Common myeloid progenitor, CD34-positive (primary cell): ENCODE data around the gene VASP.

Source experiments
- CTCF ChIA-PET: fragments of 350-600 bp; sonication (Branson Sonifier 250); formaldehyde crosslinking; loops from one replicate; lab custom pipeline; 2021; ENCODE audit warnings: antibody characterized with exemption; lab: Charles Lee
- POLR2A ChIA-PET: fragments of 350-600 bp; sonication (Branson Sonifier 250); formaldehyde crosslinking; loops from one replicate; lab custom pipeline; 2021; ENCODE audit warnings: antibody characterized with exemption; lab: Charles Lee
- DNase-seq, 3 donors: peaks; one replicate each; pipeline versions ENCODE4 v3.0.0 to v3.0.0-alpha.2; 2013
- H3K27ac ChIP-seq, 2 experiments: 1 replicate in 1 of 2; 2 replicates in 1 of 2; pipeline ENCODE4 v1.7.0; 2013; ENCODE audit warnings: inconsistent platforms in 2 of 2, low read length in 2 of 2, mild to moderate bottlenecking in 2 of 2, low read depth in 1 of 2, moderate library complexity in 1 of 2; ENCODE audit not compliant: severe bottlenecking in 2 of 2, insufficient read depth in 1 of 2, poor library complexity in 1 of 2
- H3K27me3 ChIP-seq, 5 experiments: replicated peaks in 2 of 5; 1 replicate in 3 of 5; 2 replicates in 2 of 5; pipeline versions ENCODE4 v1.6.1 to v1.7.0; 2013; ENCODE audit warnings: low read length in 4 of 5, mild to moderate bottlenecking in 2 of 5, moderate library complexity in 2 of 5, inconsistent platforms in 1 of 5; ENCODE audit not compliant: insufficient read depth in 5 of 5, control insufficient read depth in 4 of 5
- H3K36me3 ChIP-seq, 4 experiments: 1 replicate in 2 of 4; 2 replicates in 2 of 4; pipeline versions ENCODE4 v1.6.1 to v1.7.0; 2013; ENCODE audit warnings: low read length in 3 of 4, control low read depth in 1 of 4, mild to moderate bottlenecking in 1 of 4; ENCODE audit not compliant: control insufficient read depth in 4 of 4, insufficient read depth in 4 of 4
- H3K4me1 ChIP-seq, 4 experiments: 1 replicate in 3 of 4; 2 replicates in 1 of 4; pipeline versions ENCODE4 v1.6.1 to v1.7.1; 2013; ENCODE audit warnings: low read length in 3 of 4, mild to moderate bottlenecking in 3 of 4, control low read depth in 1 of 4, inconsistent platforms in 1 of 4, moderate library complexity in 1 of 4; ENCODE audit not compliant: control insufficient read depth in 4 of 4, insufficient read depth in 4 of 4; ENCODE audit errors: control extremely low read depth in 1 of 4
- H3K4me3 ChIP-seq, 7 experiments: 1 replicate in 4 of 7; 2 replicates in 3 of 7; pipeline versions ENCODE4 v1.5.1 to v1.7.0; 2013; ENCODE audit warnings: mild to moderate bottlenecking in 7 of 7, low read length in 6 of 7, moderate library complexity in 6 of 7, inconsistent platforms in 2 of 7, low read depth in 2 of 7, control low read depth in 1 of 7; ENCODE audit not compliant: insufficient read depth in 4 of 7, control insufficient read depth in 1 of 7; ENCODE audit errors: extremely low read depth in 1 of 7
- H3K9me3 ChIP-seq, 5 experiments: 1 replicate in 4 of 5; 2 replicates in 1 of 5; pipeline versions ENCODE4 v1.6.1 to v1.7.1; 2013; ENCODE audit warnings: low read length in 4 of 5, mild to moderate bottlenecking in 2 of 5, inconsistent platforms in 1 of 5, low read depth in 1 of 5, moderate library complexity in 1 of 5; ENCODE audit not compliant: control insufficient read depth in 4 of 5, insufficient read depth in 2 of 5; ENCODE audit errors: control extremely low read depth in 1 of 5
- WGBS: methylation state at CpG from one replicate; pipeline ENCODE4 v1.1.5; 2013; ENCODE audit not compliant: insufficient coverage; 5-methylcytosine and 5-hydroxymethylcytosine counted together

Gene VASP

DNA sequence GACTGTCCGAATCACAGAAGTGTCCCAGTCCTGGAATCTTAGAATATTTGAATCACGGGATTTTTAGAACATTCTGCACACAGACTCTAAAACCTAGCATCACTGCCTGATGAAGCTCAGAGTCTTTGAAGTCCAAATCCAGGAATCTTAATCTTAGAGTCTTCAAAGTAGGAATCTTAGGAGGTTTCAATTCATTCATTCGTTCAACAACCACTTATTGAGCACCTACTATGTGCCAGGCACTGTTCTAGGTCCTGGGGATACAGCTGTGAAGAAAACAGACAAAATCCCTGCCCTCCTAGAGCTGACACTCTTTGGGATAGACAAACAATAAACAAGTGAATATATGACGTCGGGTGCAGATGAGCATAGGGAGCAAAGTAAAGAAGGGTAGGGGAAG lies 12.1 kb upstream of the VASP start:
- no peak for DNase-seq
- POLR2A ChIA-PET = no interaction called here
- H3K4me1 ChIP-seq = peaks cover 0 to 47% (median 39%) of the 10 kb centered on the region in 4 experiments
- H3K9me3 ChIP-seq = peaks cover 0 to 2% (median 0%) of the 10 kb centered on the region in 5 experiments
- H3K4me3 ChIP-seq = no peak overlapping the region
- no peaks in the 10 kb centered on the region for H3K36me3 ChIP-seq
- peaks cover 0 to 46% (median 24%) of the 10 kb centered on the region in 5 experiments for H3K27me3 ChIP-seq
- CTCF ChIA-PET = interaction anchor here (0.6 to 3.3 kb wide), 14 partner anchors 9 to 147 kb away, joined by 3 to 18 read pairs (median 5); partner anchors contain the start of gene VASP
- WGBS = 90% methylated on average over 2 of the region's 5 CpGs
- no peak overlapping the region for H3K27ac ChIP-seq

DNA sequence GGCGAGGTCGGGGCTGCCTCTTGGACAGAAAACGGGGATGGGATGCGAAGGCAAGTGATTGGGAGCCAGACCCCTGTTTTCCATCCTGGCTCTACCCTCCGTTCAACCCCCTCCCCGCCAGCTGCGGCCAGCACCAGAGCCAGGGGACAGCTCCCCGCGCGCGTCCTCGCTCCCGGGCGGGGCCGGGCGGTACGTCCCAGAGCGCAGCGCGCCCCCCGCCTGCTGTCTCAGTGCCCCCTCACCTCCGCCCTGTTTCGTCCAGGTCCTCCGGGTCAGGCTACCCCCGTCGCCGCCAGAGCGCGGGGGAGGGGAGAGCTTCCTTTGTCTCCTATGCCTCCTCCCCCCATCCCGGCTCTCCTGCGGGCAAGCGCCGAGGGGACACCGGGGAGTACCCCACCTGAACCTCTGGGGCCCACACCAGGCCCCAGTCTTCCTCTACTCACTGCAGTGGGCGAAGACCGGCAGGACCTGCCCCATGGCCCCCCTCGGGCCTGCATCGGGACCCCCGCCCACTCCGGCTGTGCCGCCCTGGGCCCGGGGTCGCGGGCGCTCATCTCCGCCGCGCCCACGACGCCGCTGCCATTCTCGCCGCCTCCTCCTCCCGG lies 10.8 kb upstream of the VASP start:
- ChIA-PET CTCF (interaction anchor here (1.0 to 3.3 kb wide), 8 partner anchors 9 to 145 kb away, joined by 3 to 18 read pairs (median 6); no protein-coding TSS in a partner anchor), POLR2A (interaction anchor here (0.5 to 1.2 kb wide), 3 partner anchors 19 to 207 kb away, joined by 3 read pairs; no protein-coding TSS in a partner anchor)
- H3K36me3 ChIP-seq = no peaks in the 10 kb centered on the region
- peaks cover 0 to 46% (median 24%) of the 10 kb centered on the region in 5 experiments for H3K27me3 ChIP-seq
- H3K27ac ChIP-seq = no peak overlapping the region
- DNase-seq = peak in 2 of 3 donors; percentile 51 to 62
- H3K4me1 ChIP-seq = peaks cover 0 to 47% (median 39%) of the 10 kb centered on the region in 4 experiments
- peak overlapping the region; percentile 23 to 80 (median 62) for H3K4me3 ChIP-seq
- under 1% methylated on average over 44 of the region's 54 CpGs for WGBS
- H3K9me3 ChIP-seq = peaks cover 0 to 2% (median 0%) of the 10 kb centered on the region in 5 experiments

DNA sequence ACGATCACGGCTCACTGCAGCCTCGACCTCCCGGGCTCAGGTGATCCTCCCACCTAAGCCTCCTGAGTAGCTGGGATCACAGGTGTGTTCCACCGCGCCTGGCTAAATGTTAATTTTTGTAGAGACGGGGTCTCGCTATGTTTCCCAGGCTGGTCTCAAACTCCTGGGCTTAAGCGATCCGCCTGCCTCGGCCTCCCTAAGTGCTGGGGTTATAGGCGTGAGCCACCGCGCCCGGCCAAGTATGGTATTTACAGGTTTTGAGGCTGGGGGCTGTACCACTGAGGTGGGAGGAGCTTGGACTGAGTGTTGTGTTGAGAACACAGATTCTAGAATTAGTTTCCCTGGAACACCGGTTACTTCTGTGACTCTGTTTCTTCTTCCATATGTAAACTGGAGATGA lies 9.5 kb upstream of the VASP start:
- DNase-seq = no peak
- 48% methylated on average over 12 of the region's 16 CpGs for WGBS

DNA sequence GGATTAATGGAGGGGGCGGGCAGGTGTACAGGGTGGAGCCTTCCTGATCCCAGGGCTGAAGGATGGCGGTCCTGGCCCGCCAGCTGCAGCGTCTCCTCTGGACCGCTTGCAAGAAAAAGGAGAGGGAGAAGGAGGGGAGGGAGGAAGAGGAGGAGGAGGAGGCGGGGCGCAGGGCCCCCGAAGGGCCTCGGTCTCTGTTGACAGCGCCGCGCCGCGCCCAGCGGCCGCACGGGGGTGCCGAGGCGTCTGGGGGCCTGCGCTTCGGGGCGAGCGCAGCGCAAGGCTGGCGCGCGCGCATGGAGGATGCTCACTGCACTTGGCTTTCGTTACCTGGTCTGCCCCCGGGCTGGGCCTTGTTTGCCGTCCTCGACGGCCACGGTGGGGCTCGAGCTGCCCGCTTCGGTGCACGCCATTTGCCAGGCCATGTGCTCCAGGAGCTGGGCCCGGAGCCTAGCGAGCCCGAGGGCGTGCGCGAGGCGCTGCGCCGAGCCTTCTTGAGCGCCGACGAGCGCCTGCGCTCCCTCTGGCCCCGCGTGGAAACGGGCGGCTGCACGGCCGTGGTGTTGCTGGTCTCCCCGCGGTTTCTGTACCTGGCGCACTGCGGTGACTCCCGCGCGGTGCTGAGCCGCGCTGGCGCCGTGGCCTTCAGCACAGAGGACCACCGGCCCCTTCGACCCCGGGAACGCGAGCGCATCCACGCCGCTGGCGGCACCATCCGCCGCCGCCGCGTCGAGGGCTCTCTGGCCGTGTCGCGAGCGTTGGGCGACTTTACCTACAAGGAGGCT lies 8.7 kb upstream of the VASP start, which contains the start of gene PPM1N:
PPM1N (plus strand) TSS at position 33 of the 785 bp plus-strand sequence; CDS start at position 63, 30 bp downstream.
- DNase-seq = peak in 2 of 3 donors; percentile 67 to 73
- CTCF ChIA-PET = interaction anchor here (1.0 to 2.1 kb wide), 4 partner anchors 12 to 139 kb away, joined by 3 to 5 read pairs (median 4); no protein-coding TSS in a partner anchor
- POLR2A ChIA-PET = no interaction called here
- Histone ChIP-seq H3K9me3 (peaks cover 0 to 2% (median 0%) of the 10 kb centered on the region in 5 experiments), H3K4me1 (peaks cover 0 to 34% (median 31%) of the 10 kb centered on the region in 4 experiments), H3K27ac (no peak within 1 kb of the TSS), H3K27me3 (peaks cover 0 to 46% (median 26%) of the 10 kb centered on the region in 5 experiments), H3K36me3 (no peaks in the 10 kb centered on the region), H3K4me3 (peak within 1 kb of the TSS in 6 of 7 experiments; percentile 25 to 76 (median 59))
- 1% methylated on average over 73 of the region's 89 CpGs for WGBS

More for the DNA sequence above, 9.5 kb upstream of the VASP start:
- ChIA-PET CTCF (interaction anchor here (1.3 to 2.1 kb wide), 3 partner anchors 12 to 140 kb away, joined by 3 to 5 read pairs (median 4); no protein-coding TSS in a partner anchor), POLR2A (no interaction called here)
- Histone ChIP-seq H3K36me3 (no peaks in the 10 kb centered on the region), H3K4me3 (no peak overlapping the region), H3K27me3 (peaks cover 0 to 46% (median 26%) of the 10 kb centered on the region in 5 experiments), H3K27ac (no peak overlapping the region), H3K9me3 (peaks cover 0 to 2% (median 0%) of the 10 kb centered on the region in 5 experiments), H3K4me1 (peaks cover 0 to 40% (median 38%) of the 10 kb centered on the region in 4 experiments)

DNA sequence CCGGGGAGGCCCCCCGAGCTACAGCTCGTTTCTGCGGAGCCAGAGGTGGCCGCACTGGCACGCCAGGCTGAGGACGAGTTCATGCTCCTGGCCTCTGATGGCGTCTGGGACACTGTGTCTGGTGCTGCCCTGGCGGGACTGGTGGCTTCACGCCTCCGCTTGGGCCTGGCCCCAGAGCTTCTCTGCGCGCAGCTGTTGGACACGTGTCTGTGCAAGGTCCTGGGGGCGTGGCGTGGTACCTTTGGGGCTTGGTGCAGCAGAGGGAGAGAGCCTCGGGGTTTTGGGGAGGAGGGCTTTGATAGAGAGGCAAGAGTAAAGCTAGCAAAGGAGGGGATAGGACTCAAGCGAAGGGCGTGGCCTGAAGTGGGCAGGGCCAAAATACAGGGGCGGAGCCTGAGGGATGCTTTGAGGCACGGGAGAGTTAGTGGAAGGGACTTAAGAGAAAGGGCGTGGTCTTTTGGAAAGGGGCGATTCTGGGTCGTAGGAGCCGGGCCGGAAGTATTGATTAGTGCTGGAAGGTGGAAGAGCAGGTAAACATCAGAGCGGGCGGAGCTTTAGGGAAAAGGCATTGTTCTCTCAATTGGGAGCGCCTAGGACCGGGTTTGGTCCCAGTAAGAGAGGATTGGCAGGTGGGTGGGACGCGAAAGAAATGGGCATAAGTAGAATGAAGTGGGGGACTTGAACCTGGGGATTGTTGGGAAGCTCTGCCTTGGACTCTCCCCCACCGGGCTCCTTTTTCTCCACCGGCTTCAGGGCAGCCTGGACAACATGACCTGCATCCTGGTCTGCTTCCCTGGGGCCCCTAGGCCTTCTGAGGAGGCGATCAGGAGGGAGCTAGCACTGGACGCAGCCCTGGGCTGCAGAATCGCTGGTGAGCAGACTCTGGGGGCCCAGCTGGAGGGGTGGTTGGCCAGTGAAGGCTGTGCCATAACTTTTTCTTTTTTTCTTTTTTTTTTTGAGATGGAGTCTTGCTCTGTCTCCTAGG lies 7.8 kb upstream of the VASP start:
- ChIA-PET POLR2A (no interaction called here), CTCF (interaction anchor here (0.6 to 2.1 kb wide), 8 partner anchors 11 to 138 kb away, joined by 3 to 5 read pairs (median 3); no protein-coding TSS in a partner anchor)
- 13% methylated on average over 30 of the region's 37 CpGs for WGBS
- peaks cover 0 to 2% (median 0%) of the 10 kb centered on the region in 5 experiments for H3K9me3 ChIP-seq
- H3K36me3 ChIP-seq = no peaks in the 10 kb centered on the region
- H3K27ac ChIP-seq = no peak overlapping the region
- peak in 2 of 3 donors; percentile 72 to 77 for DNase-seq
- peaks cover 0 to 33% (median 32%) of the 10 kb centered on the region in 4 experiments for H3K4me1 ChIP-seq
- H3K4me3 ChIP-seq = peak overlapping the region in 3 of 7 experiments; percentile 13 to 56 (median 52)
- H3K27me3 ChIP-seq = peaks cover 0 to 44% (median 26%) of the 10 kb centered on the region in 5 experiments
